Ishikawa (cell line): ENCODE results near the gene AKAIN1.
A peak's percentile ranks its signal among the peaks of the same experiment; 100 is the strongest.

Experiments used
- CEBPB ChIP-seq: IDR thresholded peaks from 2 replicates; pipeline ENCODE4 v1.6.1; 2012
- CREB1 ChIP-seq: IDR thresholded peaks from 2 replicates; pipeline ENCODE4 v1.6.1; 2012; ENCODE audit warnings: low read depth
- EGR1 ChIP-seq: IDR thresholded peaks from 2 replicates; pipeline ENCODE4 v1.6.1; 2012
- EP300 ChIP-seq: IDR thresholded peaks from 2 replicates; pipeline ENCODE4 v1.6.1; 2012; ENCODE audit warnings: borderline replicate concordance
- FOXM1 ChIP-seq: IDR thresholded peaks from 2 replicates; pipeline ENCODE4 v1.6.1; 2012; ENCODE audit warnings: low read depth, borderline replicate concordance
- MAX ChIP-seq: IDR thresholded peaks from 2 replicates; pipeline ENCODE4 v1.6.1; 2012
- NFIC ChIP-seq: IDR thresholded peaks from 2 replicates; pipeline ENCODE4 v1.6.1; 2012
- RAD21 ChIP-seq: IDR thresholded peaks from 2 replicates; pipeline ENCODE4 v1.6.1; 2012; ENCODE audit warnings: low read depth
- REST ChIP-seq: IDR thresholded peaks from 2 replicates; pipeline ENCODE4 v1.6.1; 2012; ENCODE audit warnings: low read depth, mild to moderate bottlenecking
- TAF1 ChIP-seq: IDR thresholded peaks from 2 replicates; pipeline ENCODE4 v1.6.1; 2012; ENCODE audit warnings: low read depth, mild to moderate bottlenecking
- TCF12 ChIP-seq: IDR thresholded peaks from 2 replicates; pipeline ENCODE4 v1.6.1; 2012; ENCODE audit warnings: low read depth
- TEAD4 ChIP-seq: IDR thresholded peaks from 2 replicates; pipeline ENCODE4 v1.6.1; 2012
- USF1 ChIP-seq: IDR thresholded peaks from 2 replicates; pipeline ENCODE4 v1.6.1; 2012
- YY1 ChIP-seq: IDR thresholded peaks from 2 replicates; pipeline ENCODE4 v1.6.1; 2012; ENCODE audit warnings: low read depth
- ZBTB7A ChIP-seq: IDR thresholded peaks from 2 replicates; pipeline ENCODE4 v1.6.1; 2012; ENCODE audit warnings: low read depth

AKAIN1 gene

GRCh38 chr18:5197032-5197434, at the start of gene AKAIN1:
TSS of gene AKAIN1 (minus strand) at chr18:5197257. CDS start at chr18:5197053, 204 bp downstream.
- no peak for TF ChIP-seq CREB1
- no peak for TF ChIP-seq EGR1
- TF ChIP-seq CEBPB, result no peak
- TF ChIP-seq ZBTB7A, result no peak
- TF ChIP-seq REST, result peak; percentile 84
- no peak for TF ChIP-seq USF1
- no peak for TF ChIP-seq NFIC

- TF ChIP-seq EP300 (no peak), NFIC (no peak), YY1 (no peak), FOXM1 (no peak), CEBPB (no peak), REST (no peak), USF1 (no peak), EGR1 (no peak), TCF12 (no peak), MAX (no peak), TAF1 (no peak), RAD21 (no peak), ZBTB7A (no peak), CREB1 (no peak), TEAD4 (no peak)
These were observed 47.9 kb upstream of the AKAIN1 start for GRCh38 chr18:5244941-5245340.

- no peak for TF ChIP-seq EP300
- no peak for TF ChIP-seq CEBPB
- TF ChIP-seq CREB1, result no peak
- no peak for TF ChIP-seq MAX
- no peak for TF ChIP-seq TCF12
- no peak for TF ChIP-seq TEAD4
- no peak for TF ChIP-seq REST
- no peak for TF ChIP-seq YY1
- no peak for TF ChIP-seq FOXM1
- no peak for TF ChIP-seq EGR1
- no peak for TF ChIP-seq RAD21
- no peak for TF ChIP-seq TAF1
- no peak for TF ChIP-seq USF1
- TF ChIP-seq ZBTB7A, result no peak
- TF ChIP-seq NFIC, result no peak
These were observed 42.4 kb upstream of the AKAIN1 start for GRCh38 chr18:5239447-5239846.

- TF ChIP-seq MAX, result no peak
- TF ChIP-seq TEAD4, result no peak
- no peak for TF ChIP-seq NFIC
- no peak for TF ChIP-seq EGR1
- no peak for TF ChIP-seq REST
These were observed 41.4 kb upstream of the AKAIN1 start for GRCh38 chr18:5238371-5238976.
